WTC11 (cell line): ENCODE data around the gene TNFRSF1B.

Experiments used
- FOXK1 ChIP-seq: sonication (generic); formaldehyde crosslinking; IDR thresholded peaks from 2 replicates; pipeline ENCODE4 v1.8.0; 2022; ENCODE audit warnings: mild to moderate bottlenecking, moderate library complexity, missing genetic modification reagents
- TF ChIP-seq, protein P1 (sequence below): sonication (generic); formaldehyde crosslinking; IDR thresholded peaks from 2 replicates; pipeline ENCODE4 v1.8.0; 2022; ENCODE audit warnings: mild to moderate bottlenecking, missing genetic modification reagents
- TF ChIP-seq, protein P2 (sequence below): sonication (generic); formaldehyde crosslinking; IDR thresholded peaks from 2 replicates; pipeline ENCODE4 v1.8.1; 2023; ENCODE audit warnings: mild to moderate bottlenecking, missing genetic modification reagents, moderate library complexity
- TF ChIP-seq, protein P3 (sequence below): fragments of 200-600 bp; IDR thresholded peaks from 2 replicates; pipeline ENCODE4 v1.8.0; 2022; ENCODE audit warnings: antibody characterized with exemption

DNA sequence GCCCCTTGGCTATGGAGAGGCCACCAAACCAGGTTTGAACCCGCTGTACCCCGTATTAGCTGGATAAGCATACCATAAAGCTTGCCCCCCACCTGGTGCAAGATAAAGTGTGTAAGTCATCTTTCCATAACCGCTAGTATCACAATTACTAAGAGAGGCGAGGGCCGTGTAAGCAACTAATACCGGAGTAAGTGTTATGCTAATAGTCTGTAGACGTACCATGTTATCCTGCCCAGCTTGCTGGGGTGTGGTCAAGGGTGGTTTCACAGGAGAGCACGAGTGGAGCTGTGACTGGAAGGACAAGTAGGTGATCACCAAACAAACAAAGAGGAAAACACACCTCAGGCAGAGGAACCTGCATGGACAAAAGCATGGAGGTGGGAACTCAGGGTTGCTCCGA, 3.6 kb upstream of the TNFRSF1B start:
- TF ChIP-seq, protein P1, sequence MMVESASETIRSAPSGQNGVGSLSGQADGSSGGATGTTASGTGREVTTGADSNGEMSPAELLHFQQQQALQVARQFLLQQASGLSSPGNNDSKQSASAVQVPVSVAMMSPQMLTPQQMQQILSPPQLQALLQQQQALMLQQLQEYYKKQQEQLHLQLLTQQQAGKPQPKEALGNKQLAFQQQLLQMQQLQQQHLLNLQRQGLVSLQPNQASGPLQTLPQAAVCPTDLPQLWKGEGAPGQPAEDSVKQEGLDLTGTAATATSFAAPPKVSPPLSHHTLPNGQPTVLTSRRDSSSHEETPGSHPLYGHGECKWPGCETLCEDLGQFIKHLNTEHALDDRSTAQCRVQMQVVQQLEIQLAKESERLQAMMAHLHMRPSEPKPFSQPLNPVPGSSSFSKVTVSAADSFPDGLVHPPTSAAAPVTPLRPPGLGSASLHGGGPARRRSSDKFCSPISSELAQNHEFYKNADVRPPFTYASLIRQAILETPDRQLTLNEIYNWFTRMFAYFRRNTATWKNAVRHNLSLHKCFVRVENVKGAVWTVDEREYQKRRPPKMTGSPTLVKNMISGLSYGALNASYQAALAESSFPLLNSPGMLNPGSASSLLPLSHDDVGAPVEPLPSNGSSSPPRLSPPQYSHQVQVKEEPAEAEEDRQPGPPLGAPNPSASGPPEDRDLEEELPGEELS (CRISPR knock-in tag): no peak
- no peak for TF ChIP-seq FOXK1 (CRISPR knock-in tag)
- TF ChIP-seq, protein P2, sequence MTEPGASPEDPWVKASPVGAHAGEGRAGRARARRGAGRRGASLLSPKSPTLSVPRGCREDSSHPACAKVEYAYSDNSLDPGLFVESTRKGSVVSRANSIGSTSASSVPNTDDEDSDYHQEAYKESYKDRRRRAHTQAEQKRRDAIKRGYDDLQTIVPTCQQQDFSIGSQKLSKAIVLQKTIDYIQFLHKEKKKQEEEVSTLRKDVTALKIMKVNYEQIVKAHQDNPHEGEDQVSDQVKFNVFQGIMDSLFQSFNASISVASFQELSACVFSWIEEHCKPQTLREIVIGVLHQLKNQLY (CRISPR knock-in tag): no peak
- TF ChIP-seq, protein P3, sequence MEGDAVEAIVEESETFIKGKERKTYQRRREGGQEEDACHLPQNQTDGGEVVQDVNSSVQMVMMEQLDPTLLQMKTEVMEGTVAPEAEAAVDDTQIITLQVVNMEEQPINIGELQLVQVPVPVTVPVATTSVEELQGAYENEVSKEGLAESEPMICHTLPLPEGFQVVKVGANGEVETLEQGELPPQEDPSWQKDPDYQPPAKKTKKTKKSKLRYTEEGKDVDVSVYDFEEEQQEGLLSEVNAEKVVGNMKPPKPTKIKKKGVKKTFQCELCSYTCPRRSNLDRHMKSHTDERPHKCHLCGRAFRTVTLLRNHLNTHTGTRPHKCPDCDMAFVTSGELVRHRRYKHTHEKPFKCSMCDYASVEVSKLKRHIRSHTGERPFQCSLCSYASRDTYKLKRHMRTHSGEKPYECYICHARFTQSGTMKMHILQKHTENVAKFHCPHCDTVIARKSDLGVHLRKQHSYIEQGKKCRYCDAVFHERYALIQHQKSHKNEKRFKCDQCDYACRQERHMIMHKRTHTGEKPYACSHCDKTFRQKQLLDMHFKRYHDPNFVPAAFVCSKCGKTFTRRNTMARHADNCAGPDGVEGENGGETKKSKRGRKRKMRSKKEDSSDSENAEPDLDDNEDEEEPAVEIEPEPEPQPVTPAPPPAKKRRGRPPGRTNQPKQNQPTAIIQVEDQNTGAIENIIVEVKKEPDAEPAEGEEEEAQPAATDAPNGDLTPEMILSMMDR: no peak
